ENCODE measurements around the gene CNOT1.
A peak's percentile ranks its signal among the peaks of the same experiment; 100 is the strongest.

The CNOT1 gene

DNA sequence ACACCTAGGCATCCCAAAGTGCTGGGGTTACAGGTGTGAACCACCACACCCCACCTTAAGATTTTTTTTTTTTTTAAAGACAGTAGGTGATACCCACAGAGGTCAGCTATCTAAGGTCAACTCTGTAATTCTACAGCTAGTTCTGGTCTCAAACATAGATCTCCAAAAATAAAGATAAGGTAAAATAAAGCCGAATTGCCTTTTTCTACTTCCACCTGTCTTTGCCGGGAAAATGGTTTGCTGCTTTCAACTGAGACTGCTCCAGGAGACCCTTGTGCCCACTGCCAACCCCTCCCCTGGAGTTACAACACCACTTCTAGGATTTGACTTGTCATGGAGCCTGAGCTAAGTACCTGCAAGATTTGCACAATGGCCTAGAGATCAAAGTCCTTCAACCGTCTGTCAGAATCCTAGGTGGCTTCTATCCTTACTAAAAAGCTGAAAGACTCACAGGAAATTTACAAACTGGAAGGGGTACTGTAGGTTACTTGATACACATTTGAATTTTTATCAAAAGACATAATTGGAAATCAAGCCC, 4.7 kb upstream of the CNOT1 start:
- ChIA-PET CTCF (interaction anchor here (0.6 to 1.1 kb wide), 3 partner anchors 23 to 139 kb away, joined by 3 to 4 read pairs (median 4); no protein-coding TSS in a partner anchor), POLR2A (no interaction called here)
- TF ChIP-seq, protein P1, sequence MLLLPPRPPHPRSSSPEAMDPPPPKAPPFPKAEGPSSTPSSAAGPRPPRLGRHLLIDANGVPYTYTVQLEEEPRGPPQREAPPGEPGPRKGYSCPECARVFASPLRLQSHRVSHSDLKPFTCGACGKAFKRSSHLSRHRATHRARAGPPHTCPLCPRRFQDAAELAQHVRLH (tag by site-specific recombination; IDR thresholded peaks at IDR 0.05): no peak
- no peak for TF ChIP-seq ZNF747 (tag by site-specific recombination; IDR thresholded peaks at IDR 0.05)
- TF ChIP-seq ZNF707 (tag by site-specific recombination; IDR thresholded peaks at IDR 0.05): no peak
- no peak for TF ChIP-seq GFI1B (tag by site-specific recombination; IDR thresholded peaks at IDR 0.05)
- no peak for TF ChIP-seq ZNF184 (tag by site-specific recombination; IDR thresholded peaks at IDR 0.05)
- TF ChIP-seq, protein P2, sequence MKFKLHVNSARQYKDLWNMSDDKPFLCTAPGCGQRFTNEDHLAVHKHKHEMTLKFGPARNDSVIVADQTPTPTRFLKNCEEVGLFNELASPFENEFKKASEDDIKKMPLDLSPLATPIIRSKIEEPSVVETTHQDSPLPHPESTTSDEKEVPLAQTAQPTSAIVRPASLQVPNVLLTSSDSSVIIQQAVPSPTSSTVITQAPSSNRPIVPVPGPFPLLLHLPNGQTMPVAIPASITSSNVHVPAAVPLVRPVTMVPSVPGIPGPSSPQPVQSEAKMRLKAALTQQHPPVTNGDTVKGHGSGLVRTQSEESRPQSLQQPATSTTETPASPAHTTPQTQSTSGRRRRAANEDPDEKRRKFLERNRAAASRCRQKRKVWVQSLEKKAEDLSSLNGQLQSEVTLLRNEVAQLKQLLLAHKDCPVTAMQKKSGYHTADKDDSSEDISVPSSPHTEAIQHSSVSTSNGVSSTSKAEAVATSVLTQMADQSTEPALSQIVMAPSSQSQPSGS (tag by site-specific recombination; IDR thresholded peaks at IDR 0.05; ENCODE audit: low read depth): no peak
- TF ChIP-seq, protein P3, sequence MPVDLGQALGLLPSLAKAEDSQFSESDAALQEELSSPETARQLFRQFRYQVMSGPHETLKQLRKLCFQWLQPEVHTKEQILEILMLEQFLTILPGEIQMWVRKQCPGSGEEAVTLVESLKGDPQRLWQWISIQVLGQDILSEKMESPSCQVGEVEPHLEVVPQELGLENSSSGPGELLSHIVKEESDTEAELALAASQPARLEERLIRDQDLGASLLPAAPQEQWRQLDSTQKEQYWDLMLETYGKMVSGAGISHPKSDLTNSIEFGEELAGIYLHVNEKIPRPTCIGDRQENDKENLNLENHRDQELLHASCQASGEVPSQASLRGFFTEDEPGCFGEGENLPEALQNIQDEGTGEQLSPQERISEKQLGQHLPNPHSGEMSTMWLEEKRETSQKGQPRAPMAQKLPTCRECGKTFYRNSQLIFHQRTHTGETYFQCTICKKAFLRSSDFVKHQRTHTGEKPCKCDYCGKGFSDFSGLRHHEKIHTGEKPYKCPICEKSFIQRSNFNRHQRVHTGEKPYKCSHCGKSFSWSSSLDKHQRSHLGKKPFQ (tag by site-specific recombination; IDR thresholded peaks at IDR 0.05): no peak
- no peak for TF ChIP-seq ZFHX2 (tag by site-specific recombination; conservative IDR thresholded peaks at IDR 0.05)
- TF ChIP-seq ZNF426 (tag by site-specific recombination; IDR thresholded peaks at IDR 0.05): no peak
- TF ChIP-seq ZNF341 (tag by site-specific recombination; IDR thresholded peaks at IDR 0.05; ENCODE audit: low read depth): no peak
- TF ChIP-seq ZNF121 (tag by site-specific recombination; IDR thresholded peaks at IDR 0.05): no peak
- TF ChIP-seq, protein P4, sequence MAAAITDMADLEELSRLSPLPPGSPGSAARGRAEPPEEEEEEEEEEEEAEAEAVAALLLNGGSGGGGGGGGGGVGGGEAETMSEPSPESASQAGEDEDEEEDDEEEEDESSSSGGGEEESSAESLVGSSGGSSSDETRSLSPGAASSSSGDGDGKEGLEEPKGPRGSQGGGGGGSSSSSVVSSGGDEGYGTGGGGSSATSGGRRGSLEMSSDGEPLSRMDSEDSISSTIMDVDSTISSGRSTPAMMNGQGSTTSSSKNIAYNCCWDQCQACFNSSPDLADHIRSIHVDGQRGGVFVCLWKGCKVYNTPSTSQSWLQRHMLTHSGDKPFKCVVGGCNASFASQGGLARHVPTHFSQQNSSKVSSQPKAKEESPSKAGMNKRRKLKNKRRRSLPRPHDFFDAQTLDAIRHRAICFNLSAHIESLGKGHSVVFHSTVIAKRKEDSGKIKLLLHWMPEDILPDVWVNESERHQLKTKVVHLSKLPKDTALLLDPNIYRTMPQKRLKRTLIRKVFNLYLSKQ (tag by site-specific recombination; IDR thresholded peaks at IDR 0.05; ENCODE audit: borderline replicate concordance): no peak
- TF ChIP-seq MEIS1 (CRISPR knock-in tag; IDR thresholded peaks at IDR 0.05; ENCODE audit: borderline replicate concordance): no peak
- no peak for TF ChIP-seq ZBTB48 (tag by site-specific recombination; IDR thresholded peaks at IDR 0.05)
- TF ChIP-seq ZNF324 (tag by site-specific recombination; IDR thresholded peaks at IDR 0.05): no peak
- TF ChIP-seq, protein P5, sequence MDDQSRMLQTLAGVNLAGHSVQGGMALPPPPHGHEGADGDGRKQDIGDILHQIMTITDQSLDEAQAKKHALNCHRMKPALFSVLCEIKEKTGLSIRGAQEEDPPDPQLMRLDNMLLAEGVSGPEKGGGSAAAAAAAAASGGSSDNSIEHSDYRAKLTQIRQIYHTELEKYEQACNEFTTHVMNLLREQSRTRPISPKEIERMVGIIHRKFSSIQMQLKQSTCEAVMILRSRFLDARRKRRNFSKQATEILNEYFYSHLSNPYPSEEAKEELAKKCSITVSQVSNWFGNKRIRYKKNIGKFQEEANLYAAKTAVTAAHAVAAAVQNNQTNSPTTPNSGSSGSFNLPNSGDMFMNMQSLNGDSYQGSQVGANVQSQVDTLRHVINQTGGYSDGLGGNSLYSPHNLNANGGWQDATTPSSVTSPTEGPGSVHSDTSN (CRISPR knock-in tag; IDR thresholded peaks at IDR 0.05): no peak
- Histone ChIP-seq H3K4me1 (ENCODE audit: control insufficient read depth, insufficient read depth, low read length) (no peaks in the 10 kb centered on the region), H3K4me3 (ENCODE audit: low read depth, low read length) (no peak overlapping the region), H3K27ac (ENCODE audit: extremely low read depth, low read depth, low read length) (no peak overlapping the region), H3K36me3 (ENCODE audit: control insufficient read depth in 2 of 2, insufficient read depth in 1 of 2, low read length in 2 of 2) (no peaks in the 10 kb centered on the region), H3K9me3 (ENCODE audit: control insufficient read depth, insufficient read depth, low read depth, low read length) (no peaks in the 10 kb centered on the region)

DNA sequence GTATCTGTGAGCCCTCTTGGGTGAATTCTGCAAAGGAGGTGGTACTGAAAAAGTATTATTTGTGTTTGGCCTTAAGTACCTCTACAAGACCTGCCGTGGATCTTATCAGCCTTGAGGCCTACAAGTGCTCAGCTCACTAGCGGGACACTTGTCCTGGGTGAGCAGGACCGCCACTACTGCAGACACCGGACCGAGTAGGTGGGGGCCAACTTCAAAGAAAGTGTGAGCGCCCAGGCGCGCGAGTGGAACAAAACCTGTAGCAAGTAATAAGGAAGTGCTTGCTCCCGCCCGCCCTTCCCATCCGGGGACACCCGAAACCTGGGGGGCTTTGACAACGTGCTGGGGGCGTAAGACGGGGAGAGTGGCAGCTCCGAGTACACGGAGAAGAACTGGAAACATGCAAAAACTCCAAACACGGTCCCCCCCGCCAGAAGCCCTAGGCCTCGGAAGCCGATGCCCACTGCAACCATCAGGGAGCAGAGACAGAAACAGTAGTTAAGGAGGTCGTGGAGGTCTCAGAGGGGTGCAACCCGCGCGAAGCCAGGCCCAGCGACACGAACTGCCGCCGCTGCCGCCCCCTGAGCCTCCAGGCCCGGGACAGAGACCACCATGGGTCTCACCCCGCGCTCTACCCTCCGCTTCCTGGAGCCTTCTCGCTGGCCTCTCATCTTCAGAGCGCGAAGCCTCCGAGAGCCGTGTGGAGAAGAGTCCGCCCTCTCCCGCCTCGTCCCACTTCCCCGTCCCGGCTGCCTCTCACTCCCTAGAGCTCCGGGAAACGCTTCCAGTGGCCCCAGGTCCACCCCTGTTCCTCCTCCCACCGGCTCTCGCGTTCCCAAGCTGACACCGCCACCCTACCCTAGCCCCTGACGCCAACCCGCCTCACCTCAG, 537 bp downstream of the CNOT1 start:
- H3K27ac ChIP-seq (ENCODE audit: extremely low read depth, low read depth, low read length): peak overlapping the region; percentile 92
- H3K9me3 ChIP-seq (ENCODE audit: control insufficient read depth, insufficient read depth, low read depth, low read length): no peaks in the 10 kb centered on the region
- ChIA-PET POLR2A (interaction anchor here (1.0 kb wide), 1 partner anchor 11 kb away, joined by 3 read pairs; no protein-coding TSS in a partner anchor), CTCF (interaction anchor here (0.8 to 1.4 kb wide), 3 partner anchors 14 to 127 kb away, joined by 3 read pairs; no protein-coding TSS in a partner anchor)
- peak overlapping the region; percentile 98 for H3K4me3 ChIP-seq (ENCODE audit: low read depth, low read length)
- H3K4me1 ChIP-seq (ENCODE audit: control insufficient read depth, insufficient read depth, low read length): no peaks in the 10 kb centered on the region
- peaks cover 16 to 19% of the 10 kb centered on the region in 2 experiments; a peak in 2 of 3 replicates for H3K36me3 ChIP-seq (ENCODE audit: control insufficient read depth in 2 of 2, insufficient read depth in 1 of 2, low read length in 2 of 2)
- TF ChIP-seq ZBTB21 (tag by site-specific recombination; IDR thresholded peaks at IDR 0.05): no peak
- TF ChIP-seq HOXD13 (CRISPR knock-in tag; IDR thresholded peaks at IDR 0.05; ENCODE audit: borderline replicate concordance): no peak
- TF ChIP-seq, protein P6, sequence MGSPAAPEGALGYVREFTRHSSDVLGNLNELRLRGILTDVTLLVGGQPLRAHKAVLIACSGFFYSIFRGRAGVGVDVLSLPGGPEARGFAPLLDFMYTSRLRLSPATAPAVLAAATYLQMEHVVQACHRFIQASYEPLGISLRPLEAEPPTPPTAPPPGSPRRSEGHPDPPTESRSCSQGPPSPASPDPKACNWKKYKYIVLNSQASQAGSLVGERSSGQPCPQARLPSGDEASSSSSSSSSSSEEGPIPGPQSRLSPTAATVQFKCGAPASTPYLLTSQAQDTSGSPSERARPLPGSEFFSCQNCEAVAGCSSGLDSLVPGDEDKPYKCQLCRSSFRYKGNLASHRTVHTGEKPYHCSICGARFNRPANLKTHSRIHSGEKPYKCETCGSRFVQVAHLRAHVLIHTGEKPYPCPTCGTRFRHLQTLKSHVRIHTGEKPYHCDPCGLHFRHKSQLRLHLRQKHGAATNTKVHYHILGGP (tag by site-specific recombination; IDR thresholded peaks at IDR 0.05): no peak
- peak; percentile 29; the same call in 1 of the 2 replicates for TF ChIP-seq SP7 (tag by site-specific recombination; IDR thresholded peaks at IDR 0.05)
- no peak for TF ChIP-seq TRIM28 (IDR thresholded peaks at IDR 0.05; ENCODE audit: borderline replicate concordance, low read length)
- TF ChIP-seq, protein P7, sequence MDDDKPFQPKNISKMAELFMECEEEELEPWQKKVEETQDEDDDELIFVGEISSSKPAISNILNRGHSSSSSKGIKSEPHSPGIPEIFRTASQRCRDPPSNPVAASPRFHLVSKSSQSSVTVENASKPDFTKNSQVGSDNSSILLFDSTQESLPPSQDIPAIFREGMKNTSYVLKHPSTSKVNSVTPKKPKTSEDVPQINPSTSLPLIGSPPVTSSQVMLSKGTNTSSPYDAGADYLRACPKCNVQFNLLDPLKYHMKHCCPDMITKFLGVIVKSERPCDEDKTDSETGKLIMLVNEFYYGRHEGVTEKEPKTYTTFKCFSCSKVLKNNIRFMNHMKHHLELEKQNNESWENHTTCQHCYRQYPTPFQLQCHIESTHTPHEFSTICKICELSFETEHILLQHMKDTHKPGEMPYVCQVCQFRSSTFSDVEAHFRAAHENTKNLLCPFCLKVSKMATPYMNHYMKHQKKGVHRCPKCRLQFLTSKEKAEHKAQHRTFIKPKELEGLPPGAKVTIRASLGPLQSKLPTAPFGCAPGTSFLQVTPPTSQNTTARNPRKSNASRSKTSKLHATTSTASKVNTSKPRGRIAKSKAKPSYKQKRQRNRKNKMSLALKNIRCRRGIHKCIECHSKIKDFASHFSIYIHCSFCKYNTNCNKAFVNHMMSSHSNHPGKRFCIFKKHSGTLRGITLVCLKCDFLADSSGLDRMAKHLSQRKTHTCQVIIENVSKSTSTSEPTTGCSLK (tag by site-specific recombination; IDR thresholded peaks at IDR 0.05): no peak
- no peak for TF ChIP-seq ZNF404 (tag by site-specific recombination; IDR thresholded peaks at IDR 0.05)
- 0 out of 2 replicates have a peak, but pooled peaks have one; percentile 36 for TF ChIP-seq ZBTB48 (tag by site-specific recombination; IDR thresholded peaks at IDR 0.05)
